DND-41 (cell line): Measurements from ENCODE around the gene GABRR2.

Experiments
- CTCF ChIP-seq: IDR thresholded peaks from 2 replicates; pipeline ENCODE4 v1.5.1; 2012; ENCODE audit warnings: borderline replicate concordance, low read length, moderate library complexity, mild to moderate bottlenecking; ENCODE audit not compliant: poor library complexity, severe bottlenecking; ENCODE audit errors: extremely low read depth
- EZH2 ChIP-seq: IDR thresholded peaks from 3 replicates; pipeline ENCODE4 v1.6.1; 2012; ENCODE audit warnings: borderline replicate concordance, low read depth, mild to moderate bottlenecking, moderate library complexity, low read length, inconsistent platforms; ENCODE audit not compliant: severe bottlenecking

- no peak for TF ChIP-seq EZH2
- TF ChIP-seq CTCF = no peak
Measured at GRCh38 chr6:89310929-89311328, 4.2 kb downstream of the GABRR2 start.
